ENCODE results near the gene HDGFL2.

The HDGFL2 gene

DNA sequence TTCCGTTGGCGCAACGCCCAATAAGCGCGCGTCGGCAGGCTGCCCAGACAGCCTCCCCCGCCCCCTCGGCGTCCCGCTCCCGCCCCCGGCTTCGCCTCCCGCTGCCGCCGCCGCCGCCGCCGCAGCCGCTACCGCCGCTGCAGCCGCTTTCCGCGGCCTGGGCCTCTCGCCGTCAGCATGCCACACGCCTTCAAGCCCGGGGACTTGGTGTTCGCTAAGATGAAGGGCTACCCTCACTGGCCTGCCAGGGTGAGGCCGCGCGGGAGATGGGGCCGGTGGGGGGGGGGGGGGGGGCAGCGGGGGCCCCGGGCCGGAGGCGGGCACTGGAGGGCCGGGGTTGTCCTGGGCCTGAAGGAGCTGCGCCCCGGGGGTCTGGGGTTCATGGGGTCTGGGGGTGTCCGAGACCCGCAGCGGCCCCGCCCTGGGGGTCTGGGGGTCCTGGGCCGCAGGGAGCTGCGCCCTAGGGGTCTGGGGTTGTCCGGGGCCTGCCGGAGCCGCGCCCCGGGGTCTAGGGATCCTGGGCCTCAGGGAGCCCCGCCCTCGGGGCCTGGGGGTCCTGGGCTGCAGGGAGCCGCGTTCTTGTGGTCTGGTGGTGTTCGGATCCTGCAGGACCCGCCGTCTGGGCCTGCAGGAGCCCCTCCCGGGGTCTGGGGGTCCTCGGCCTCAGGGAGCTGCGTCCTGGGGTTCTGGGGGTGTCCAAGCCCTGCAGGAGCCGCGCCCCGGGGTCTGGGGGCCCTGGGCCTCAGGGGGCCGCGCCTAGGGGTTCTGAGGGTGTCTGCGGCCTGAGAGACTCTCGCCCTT, at the start of gene HDGFL2:
Gene HDGFL2 (plus strand): TSS at position 124 of the 801 bp plus-strand sequence. CDS start 54 bp downstream, at position 178.
- H3K4me3 ChIP-seq (ENCODE audit: low read depth, low read length): peak within 1 kb of the TSS; percentile 86
- no peak for TF ChIP-seq CTCF (IDR thresholded peaks at IDR 0.05; ENCODE audit: low read depth, low read length)
- no peak for DNase-seq (ENCODE audit: low read depth, low spot score)
- in situ Hi-C loops (cut with HindIII; ENCODE audit: low sequenced_read_pairs): no loop called here

- no peak overlapping the region for H3K4me3 ChIP-seq (ENCODE audit: low read depth, low read length)
- TF ChIP-seq CTCF (IDR thresholded peaks at IDR 0.05; ENCODE audit: low read depth, low read length): no peak
- DNase-seq (ENCODE audit: low read depth, low spot score): no peak
- in situ Hi-C loops (cut with HindIII; ENCODE audit: low sequenced_read_pairs): no loop called here
Observed at GRCh38 chr19:4423416-4424126, 48.5 kb upstream of the HDGFL2 start.

- in situ Hi-C loops (cut with HindIII; ENCODE audit: low sequenced_read_pairs): no loop called here
Observed at GRCh38 chr19:4425537-4425936, 46.6 kb upstream of the HDGFL2 start.

DNA sequence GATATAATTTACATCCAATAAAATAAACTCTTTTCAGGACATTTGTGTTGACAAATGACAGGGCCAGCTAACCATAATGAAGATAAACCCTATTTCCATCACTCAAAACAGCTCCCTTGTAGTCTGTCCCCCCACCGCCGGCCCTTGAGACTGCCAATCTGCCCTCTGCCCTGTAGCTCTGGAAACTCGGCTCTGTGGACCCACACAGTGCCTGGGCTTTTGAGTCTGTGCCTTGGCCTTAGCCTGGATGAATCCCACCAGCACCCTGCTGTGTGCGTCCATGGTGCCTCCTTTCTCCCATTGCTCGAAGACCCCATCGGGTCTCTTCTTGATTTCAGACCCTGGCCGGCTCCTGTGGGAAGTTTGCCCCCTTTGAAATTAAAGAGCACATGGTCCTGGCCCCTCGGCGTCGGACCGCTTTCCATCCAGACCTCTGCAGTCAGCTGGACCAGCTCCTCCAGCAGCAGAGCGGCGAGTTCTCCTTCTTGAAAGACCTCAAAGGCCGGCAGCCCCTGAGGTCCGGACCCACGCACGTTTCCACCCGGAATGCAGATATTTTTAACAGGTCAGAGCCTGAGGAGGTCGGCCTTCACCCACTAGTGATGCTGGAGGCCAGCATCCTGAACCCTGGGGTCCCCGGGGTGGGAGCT, 43.6 kb upstream of the HDGFL2 start:
- no peak overlapping the region for H3K4me3 ChIP-seq (ENCODE audit: low read depth, low read length)
- no peak for DNase-seq (ENCODE audit: low read depth, low spot score)
- in situ Hi-C loops (cut with HindIII; ENCODE audit: low sequenced_read_pairs): no loop called here
- TF ChIP-seq CTCF (IDR thresholded peaks at IDR 0.05; ENCODE audit: low read depth, low read length): no peak

More at GRCh38 chr19:4425537-4425936, 46.6 kb upstream of the HDGFL2 start:
- no peak for TF ChIP-seq CTCF (IDR thresholded peaks at IDR 0.05; ENCODE audit: low read depth, low read length)
- no peak overlapping the region for H3K4me3 ChIP-seq (ENCODE audit: low read depth, low read length)
- peak; percentile 57 for DNase-seq (ENCODE audit: low read depth, low spot score)

DNA sequence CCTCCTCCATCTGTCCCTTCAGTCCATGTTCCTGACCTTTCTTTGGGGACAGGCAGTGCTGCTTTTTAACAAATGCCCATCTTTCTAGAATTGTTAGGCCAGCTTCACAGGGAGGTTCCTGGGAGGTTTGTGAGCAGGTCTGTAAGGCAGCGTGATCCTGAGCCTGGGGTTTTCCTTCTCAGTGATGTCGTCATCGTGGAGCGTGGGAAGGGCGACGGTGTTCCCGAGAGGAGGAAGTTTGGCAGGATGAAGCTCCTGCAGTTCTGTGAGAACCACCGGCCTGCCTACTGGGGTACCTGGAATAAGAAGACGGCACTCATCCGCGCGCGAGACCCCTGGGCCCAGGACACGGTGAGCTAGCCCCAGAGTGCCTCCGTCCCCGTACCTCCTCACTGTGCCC, 42.8 kb upstream of the HDGFL2 start:
- DNase-seq (ENCODE audit: low read depth, low spot score): no peak
- in situ Hi-C loops (cut with HindIII; ENCODE audit: low sequenced_read_pairs): no loop called here
- H3K4me3 ChIP-seq (ENCODE audit: low read depth, low read length): no peak overlapping the region
- TF ChIP-seq CTCF (IDR thresholded peaks at IDR 0.05; ENCODE audit: low read depth, low read length): no peak

DNA sequence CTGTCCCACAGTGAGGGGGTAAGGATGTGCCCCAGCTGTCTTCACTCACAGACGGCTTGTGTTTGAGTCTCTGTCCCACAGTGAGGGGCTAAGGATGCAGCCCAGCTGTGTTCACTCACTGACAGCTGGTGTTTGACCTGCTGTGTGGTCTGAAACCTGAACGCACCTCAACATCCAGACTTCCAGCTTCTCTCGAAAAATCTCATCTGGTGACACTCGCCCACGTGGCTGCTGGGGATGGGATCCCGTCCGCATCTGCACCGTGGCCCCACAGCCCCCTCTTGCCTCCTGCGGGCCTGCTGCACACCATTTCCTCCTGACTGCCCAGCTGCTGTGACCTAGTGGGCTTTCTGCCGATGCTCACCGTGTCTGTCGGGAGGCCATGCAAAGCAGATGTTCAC, 42.3 kb upstream of the HDGFL2 start:
- in situ Hi-C loops (cut with HindIII; ENCODE audit: low sequenced_read_pairs): no loop called here
- DNase-seq (ENCODE audit: low read depth, low spot score): no peak
- no peak overlapping the region for H3K4me3 ChIP-seq (ENCODE audit: low read depth, low read length)
- no peak for TF ChIP-seq CTCF (IDR thresholded peaks at IDR 0.05; ENCODE audit: low read depth, low read length)

Measured in astrocyte of the spinal cord (primary cell).